Activated CD4-positive, alpha-beta T cell treated with anti-CD3 and anti-CD28 coated beads, Interleukin-2, amount 50 U/mL, for 4 hours (primary cell): ENCODE data around the gene PDGFC.

Experiments used
- DNase-seq, 2 experiments: peaks; one replicate each; pipeline ENCODE4 v3.0.0-alpha.2; 2020

Gene PDGFC

DNA sequence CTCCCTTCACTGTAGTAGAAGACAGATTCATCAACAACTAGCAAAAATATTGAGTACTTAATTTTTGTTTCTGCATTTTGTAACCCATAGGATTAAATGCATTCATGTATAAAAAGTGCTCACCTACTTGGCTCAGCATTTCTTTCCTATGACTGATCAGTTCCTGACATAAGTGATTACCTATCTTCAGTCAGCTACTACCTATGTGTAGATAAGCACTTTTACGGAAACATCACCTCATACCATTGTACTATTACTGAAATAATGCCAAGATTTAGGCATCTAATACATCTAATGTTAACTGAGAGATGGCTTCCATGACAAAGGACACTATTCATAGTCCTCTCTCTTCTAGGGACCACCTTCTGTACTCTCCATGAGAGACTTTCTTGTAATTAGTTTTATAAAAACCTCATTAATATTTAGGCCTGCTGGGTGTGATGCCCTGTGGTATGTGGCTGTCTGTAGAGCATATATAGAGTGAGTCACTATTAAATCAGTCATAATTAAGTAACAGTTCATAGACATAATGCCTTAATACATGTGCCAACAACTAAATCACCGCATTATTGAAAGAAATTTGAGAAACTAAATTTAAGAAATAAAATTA, 147.0 kb downstream of the PDGFC start:
- no peak for DNase-seq

DNA sequence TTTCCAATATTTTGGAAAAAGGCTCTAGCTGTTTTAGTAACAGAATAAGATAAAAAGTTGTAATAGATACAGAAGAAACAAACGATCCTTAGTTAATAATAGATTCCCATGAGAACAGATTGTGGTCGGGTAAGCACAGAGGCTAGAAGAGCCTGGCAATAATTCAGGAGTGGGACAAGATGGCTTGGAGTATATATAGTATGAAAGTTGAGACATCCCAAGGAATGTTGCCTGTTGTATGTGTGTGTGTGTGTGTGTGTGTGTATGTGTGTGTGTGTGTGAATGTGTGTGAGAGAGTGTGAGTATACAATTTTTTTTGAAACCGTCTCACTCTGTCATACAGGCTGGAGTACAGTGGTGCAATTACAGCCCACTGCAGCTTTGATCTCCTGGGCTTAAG, 150.7 kb downstream of the PDGFC start:
- no peak for DNase-seq

DNA sequence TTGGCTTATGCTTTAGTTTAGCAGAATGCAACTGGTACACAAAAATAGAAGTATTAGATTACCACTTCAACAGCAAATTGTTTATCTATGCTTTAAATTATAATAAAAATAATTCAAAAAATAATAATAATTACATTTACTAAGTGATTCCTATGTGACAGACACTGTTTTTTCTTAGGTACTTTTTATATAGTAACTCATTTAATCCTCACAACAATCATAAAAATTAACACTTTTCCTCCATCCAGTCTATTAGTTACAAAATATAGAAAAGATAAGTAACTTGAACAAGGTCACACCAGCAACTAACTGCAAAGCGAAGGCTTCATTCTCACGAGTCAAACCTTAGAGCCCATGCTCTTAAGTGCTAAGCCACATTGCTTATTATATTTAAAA, 155.2 kb downstream of the PDGFC start:
- no peak for DNase-seq

DNA sequence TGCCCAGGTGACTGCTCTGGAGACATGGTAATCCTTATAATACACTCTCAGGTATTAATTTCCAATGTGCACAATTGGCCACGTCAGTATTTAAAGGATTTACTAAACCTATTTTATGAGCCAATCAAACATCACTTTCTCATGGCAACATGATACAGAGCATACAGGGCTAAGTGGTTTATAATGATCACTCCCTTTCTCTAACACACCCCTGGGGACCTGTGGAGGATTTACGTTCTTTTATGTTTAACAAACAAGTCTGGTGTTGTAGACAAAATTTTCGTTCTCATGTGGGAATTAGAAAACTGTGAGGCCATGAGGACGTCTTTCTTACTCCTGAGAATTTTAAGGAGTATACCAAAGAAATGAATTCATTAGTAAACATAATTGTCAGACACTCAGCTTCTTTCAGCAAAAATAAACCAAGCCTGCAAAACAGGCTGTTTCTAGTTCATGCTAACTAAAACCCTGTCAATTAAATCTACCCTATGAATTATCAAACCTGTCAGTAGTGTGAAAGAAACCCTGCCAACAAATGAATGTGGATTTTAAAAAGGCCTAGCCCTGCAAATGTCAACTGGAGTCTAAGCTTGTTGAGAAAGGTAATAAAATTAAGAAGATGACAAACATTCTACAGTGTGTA, 155.8 kb downstream of the PDGFC start:
- no peak for DNase-seq

DNA sequence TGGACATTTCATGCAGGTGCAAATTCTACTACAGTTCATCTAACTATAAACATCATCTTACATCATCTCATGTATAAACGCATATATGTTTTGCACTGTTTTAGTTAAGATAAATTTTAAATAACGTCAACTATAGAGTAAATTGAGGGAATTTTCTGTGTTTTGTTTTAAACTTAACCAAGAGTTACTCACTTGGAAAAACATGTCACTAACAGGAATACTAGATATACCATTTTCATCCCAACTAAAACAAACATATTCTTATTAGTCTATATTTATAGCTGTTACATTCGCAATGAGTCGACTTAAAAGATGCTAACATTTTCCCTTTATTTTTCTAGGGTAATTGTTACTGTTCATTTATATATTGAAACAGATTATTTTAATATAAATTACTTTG, 159.6 kb downstream of the PDGFC start:
- no peak for DNase-seq

DNA sequence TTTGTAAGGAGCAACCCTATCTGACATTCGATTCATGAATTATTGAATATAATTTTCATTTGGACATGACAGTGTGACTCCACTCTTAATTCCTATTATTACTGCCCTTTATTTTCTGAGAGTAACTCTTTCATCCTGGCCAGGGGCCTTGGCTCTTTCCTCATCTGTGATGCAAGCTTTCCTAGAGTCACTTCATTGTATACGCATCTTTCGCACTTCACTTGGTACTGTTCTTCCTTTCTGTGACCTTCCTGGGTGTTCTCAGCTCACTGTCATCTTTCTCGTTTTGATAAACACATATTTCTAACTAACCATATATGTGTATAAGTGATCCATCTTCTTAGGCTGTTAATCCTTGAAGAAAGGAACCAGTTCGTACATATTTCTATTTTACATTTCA, 160.3 kb downstream of the PDGFC start:
- no peak for DNase-seq

DNA sequence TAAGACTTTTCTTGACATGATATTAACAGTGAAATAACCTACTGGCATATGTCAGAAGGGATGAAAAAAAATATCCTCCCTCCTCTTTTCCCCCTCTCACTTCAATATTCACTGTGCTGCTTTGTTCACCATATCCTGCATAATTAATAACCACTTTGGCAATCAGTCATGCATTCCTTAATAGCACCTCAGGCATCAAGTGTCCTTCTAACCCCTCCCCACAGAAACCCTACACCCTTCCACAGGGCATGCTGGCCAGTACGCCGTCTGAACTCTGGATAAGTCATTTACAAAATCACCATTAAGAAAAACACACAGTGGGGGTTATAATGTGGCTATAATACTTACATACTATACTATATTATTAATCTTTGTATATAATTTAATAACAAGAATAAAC, 165.9 kb downstream of the PDGFC start:
- no peak for DNase-seq

DNA sequence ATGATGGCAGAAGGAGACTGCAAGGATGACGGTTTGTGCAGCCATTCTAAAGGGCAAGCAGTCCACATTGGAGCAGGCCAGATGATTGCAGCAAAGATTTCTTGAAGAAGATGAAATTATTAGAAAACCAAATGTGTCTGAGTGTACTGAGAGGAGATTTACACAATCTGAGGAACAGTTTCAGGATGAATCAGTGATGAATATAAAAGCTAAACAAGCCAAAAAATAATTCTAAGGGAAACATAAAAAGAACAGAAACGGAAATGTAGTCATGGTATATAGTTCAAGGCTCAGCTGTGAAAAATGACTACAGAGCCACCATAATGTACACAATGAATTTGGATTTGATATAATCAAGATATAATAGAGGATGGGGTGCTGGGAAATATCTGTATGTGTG, 168.5 kb downstream of the PDGFC start:
- no peak for DNase-seq

DNA sequence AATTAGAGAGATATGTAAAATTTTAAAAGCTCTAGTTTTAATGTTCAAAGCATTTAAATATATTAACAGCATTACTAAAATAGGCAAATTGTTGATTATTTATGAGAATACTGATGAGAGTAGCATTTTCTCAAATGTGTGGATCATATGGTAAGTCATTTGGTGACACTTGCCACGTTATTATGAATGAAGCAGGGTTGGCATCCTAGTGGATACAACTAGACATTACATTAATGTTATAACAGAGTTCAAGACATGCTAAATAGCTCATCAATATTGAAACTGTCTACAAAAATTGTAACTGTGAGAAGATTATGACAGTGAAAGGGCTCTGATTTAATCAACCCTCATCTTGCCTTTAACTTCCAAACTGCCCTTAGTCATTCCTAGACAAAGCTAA, 171.1 kb downstream of the PDGFC start:
- DNase-seq = no peak

DNA sequence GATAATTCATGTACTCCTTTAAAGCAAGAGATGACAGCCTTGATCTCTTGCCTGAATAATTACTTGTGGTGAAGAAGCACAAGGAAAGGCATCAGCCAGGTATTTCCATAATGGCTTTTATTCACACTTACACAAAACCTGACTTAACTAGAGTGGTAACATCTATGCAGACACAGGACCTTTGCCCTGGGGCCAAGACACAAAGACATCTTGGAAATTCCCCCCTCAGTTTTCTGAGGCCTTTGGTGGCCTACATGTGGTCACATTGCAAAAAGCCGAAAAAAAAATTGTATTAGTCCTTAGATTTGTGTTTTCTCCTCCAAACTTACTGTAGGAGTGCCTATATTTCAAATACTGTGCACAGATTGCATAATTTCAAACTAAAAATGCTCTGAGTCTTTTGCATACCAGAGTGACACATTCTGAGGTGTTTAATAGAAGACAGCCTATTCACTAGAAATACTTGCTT, 172.4 kb downstream of the PDGFC start:
- DNase-seq = no peak

DNA sequence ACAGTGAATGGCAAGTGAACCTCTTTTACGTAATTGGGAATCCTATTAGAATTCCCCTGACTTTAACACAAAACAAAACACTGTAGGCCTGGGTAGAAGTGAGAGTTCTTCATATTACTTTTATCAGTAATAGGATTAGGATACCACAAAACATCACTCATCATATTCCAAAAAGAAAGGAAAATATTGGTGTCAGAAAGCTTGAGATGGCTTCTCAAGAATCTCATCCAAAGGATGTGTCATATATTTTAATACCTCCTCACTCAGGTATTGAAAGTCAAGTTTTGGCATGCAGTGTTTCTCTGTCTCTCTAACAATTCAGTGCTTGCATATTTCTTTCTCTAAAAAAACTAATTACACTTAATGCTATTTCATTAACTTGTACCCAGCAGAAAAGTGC, 173.2 kb downstream of the PDGFC start:
- no peak for DNase-seq

DNA sequence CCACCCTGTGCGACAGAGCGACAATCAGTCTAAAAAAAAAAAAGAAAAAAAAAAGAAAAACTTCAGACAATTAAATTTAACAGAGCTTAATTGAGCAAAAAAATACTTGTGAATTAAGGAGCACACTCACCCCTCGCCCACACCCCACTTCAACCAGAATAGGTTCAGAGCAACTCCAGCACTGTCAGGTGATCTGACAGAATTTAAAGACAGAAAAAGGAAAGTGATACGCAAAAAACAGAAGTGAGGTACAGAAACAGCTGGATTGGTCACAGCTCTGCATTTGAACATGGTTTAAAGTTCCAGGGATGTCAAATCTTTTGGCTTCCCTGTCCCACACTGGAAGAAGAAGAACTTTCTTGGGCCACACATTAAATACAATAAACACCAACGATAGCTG, 174.4 kb downstream of the PDGFC start:
- no peak for DNase-seq

DNA sequence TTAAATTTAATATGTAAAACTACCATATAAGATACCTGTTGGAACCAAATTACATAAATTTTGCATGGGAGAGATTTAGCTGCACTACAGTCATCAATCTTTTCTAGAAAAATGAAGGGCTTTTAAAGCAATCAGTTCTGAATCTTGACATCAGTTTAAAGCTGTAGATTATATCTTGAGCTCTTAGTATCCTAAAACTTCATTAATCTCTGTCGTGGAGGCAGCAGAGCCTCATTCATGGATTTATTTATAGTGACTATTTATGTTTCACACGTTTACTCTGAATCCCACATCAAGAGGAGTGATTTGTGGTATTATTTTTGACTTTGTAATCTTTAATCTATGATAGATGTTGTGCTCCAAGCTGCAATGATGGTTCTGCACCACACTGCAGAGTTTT, 175.9 kb downstream of the PDGFC start:
- no peak for DNase-seq

DNA sequence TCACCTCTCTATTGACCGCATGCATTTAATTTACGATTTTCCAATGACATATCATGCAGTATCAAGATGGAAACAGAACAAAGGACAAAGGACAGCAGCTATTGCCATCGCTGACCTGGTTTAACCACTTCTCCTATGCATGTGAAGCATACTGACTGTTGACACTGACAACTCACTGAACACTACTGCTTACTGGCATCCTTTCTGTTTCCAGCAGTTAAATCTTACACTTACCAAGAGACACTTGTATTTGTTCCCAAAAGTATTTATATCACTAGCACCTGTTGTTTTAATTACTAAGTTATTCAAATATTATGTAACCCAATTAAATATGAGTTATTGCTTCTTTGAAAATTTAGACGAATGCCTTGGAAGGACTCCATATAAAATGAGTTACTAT, 176.7 kb downstream of the PDGFC start:
- DNase-seq = no peak

DNA sequence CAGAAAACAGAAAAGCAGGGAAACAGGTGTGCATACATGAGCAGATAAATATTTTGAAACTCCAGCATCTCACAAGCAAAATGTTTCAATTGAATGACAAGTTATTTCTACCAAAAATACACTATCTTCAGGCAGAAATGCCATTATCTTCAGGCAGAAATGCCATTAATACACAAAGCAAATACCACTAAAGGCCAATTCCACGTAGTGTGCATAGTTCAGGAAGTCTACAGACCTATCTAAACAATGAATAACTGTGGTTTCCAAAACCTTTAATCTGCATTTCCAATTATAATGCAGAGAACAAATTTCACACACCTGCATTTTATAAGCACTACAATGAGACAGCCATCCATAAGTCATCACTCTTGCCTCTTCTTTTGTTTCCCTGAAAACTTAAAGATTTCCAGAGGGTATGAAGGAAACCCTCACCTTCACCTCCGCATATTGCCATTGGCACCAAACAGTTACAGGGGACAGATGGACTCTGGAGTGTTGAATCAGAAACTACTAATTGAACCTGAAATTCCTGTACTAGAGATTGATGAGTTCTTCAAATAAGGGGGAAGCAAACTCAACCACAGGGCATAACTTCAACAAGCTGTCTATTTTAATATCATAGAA, 179.0 kb downstream of the PDGFC start:
- no peak for DNase-seq

DNA sequence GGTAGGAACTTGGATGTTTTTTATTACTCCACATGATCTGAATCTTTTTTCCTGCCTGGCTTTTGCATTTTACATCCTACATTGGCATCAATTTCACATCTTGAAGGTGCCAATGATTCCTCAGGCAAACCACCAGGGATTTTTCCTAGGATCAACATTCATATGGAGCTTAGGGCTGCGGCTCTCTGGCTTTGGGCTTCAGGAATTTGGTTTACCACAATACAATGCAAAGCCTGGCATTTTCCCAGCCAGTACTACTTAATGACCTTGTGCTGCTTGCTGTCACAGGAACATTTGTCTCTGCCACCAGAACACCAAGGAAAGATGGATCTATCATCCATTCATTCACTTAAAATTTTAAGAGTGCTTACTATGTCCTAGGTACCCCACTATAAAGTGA, 180.7 kb downstream of the PDGFC start:
- DNase-seq = no peak

DNA sequence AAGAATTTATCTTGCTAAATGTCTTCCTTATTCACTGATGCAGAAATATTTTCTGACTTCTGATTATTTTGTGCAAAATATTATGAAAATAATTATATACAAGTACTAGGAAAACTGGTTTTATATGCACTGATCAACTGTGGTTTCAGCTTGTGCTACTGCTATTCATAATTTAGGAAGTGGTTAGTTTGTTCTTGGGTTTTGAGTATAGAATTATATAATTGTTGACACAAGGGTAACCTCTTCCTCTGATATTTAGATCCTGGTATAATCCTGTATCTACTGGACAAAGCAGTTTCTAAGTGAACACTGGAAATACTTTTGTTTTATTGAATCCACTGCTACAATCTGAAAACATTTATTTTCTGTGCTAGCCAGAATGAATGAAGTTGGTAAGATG, 182.8 kb downstream of the PDGFC start:
- no peak for DNase-seq

DNA sequence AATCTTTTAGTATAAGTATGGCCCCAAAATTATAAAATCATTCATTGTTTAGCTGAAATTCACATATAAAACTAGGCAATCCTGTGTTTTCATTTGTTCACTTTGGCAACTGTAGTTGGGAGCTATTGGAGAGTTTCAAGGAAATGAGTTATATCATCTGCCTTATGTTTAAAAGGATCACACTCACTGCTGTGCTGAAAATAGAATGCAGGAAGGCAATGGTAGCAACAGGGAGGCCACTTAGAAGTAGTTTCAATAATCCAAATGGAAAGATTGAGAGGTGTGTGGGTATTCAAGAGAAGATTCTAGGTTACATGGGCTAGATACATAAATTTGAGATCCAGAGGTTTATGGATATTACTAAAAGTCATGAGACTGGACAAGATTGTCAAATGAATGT, 184.9 kb downstream of the PDGFC start:
- no peak for DNase-seq

DNA sequence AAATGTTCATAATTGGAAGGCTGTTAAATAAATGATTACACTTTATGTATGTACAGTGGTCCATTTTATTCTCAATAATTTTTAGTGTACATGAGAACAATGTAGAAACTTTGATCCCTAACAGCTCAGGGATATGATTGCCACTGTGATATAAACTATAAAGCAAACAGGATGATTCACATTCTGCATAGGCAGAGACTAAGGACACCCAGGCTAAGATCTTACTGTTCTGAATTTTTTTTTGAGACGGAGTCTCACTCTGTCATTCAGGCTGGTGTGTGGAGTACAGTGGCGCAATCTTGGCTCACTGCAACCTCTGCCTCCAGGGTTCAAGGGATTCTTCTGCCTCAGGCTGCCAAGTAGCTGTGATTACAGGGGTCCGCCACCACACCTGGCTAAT, 186.6 kb downstream of the PDGFC start:
- DNase-seq = no peak

DNA sequence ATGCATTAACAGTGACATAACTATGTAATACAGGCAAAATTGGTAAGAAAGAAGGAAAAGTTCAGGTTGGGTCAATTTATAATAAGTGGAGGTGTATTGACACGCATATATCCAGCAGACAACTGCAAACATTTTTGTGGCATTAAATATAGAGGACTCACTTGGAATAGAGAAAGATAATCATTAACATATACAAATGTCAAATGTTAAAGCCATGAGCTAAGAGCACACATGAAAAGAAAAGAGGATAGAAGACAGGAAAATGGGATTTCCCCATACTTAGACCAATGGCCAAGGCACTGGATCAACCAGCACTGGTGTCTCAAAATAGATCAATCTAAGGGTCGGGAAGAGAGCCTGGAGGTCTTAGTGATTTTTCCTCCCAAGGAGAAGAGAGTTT, 187.6 kb downstream of the PDGFC start:
- DNase-seq = no peak

DNA sequence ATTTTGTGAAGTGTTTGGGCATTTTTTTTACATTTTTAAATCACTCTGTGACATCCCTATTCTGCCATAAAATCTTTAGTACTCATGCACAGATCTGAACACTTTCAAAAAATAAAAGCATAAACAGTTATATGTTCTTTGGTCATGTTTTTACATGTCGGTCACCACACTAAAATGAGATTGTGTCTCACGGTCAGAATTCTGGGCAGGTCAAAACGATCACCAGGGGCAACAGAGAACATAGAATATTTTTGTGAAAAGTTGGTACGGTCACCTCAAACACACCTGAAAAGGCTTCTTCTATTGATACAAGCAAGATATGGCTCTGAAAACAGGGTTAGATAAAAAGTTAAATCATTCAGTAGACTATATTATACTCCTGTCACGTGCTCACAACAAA, 189.1 kb downstream of the PDGFC start:
- no peak for DNase-seq

DNA sequence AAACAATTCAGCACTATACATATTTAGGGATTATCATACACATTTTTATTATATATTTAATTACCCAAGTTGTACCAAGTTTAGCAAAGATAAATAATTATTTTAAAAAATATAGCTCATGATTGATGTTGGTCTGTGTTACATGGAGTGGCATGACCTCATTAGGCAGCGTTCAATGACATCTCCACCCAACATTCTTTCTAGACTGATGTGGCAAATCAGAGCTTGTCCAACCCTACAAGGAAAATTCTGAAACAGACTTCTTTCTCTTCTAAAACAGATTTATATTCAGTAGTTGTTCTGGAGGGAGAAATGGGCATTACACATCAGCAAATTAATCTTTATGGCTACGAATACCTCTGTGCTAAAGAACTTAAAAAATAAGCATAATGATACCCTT, 189.7 kb downstream of the PDGFC start:
- DNase-seq = no peak

DNA sequence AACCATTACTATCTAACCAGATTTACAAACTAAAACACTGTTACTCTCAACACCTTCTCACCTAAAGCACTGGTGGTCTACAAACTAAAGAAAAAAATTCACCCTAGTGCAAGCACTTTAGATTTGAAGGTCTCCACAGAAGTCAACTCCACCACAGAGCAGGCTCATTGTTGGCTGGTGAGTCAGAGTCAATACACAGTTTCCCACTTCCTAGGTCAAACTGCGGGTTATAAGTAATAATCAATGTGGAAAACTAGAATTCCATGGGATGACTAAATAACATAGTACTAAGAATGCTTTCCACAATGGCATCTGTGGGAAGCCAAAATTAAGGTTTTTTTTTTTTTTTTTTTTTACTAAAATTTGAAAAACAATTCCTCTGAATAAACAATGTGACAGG, 191.8 kb downstream of the PDGFC start:
- no peak for DNase-seq

DNA sequence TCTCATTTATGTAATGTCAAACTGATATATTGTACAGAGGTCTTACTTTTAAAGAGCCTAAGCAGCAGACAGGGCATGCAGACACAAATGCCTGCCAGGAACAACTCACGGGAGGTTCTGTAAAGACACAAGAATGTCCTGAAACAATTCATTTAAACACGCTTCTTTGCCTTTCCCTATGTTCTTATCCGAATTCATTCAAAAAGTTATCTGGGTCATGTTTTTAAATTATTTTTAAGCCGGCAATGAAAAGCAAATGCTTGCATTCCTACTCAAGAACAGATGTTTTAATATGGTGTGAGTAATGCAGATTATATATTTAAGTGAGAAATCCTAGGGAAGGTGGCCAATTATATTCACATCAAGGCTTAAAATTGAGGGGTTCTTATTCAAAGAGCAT, 192.6 kb downstream of the PDGFC start:
- no peak for DNase-seq

DNA sequence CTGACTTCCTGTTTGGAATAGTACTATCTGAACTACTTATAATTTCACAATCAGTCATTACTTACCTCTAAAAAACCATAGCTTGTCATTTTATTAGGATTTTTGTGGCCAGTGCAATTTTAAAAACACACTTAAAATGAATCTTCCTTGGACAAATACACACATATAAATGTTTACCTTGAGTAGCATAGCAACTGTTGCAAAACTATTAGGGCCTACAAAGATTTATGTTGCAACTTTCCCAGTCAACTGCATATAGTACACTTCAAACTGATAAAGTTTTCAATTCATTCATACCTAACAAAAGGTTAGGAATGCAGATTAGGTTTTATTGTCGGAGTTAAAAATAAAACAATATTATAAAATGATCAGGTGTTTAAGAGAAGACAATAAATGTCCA, 193.0 kb downstream of the PDGFC start:
- no peak for DNase-seq
